ENCODE data around the gene ATL2.
"Not testable (repeated sequence)": the region's sequence is repeated elsewhere in the genome, so short reads cannot be mapped to it uniquely, and the experiment has no call there.

ATL2 gene

GRCh38 chr2:38279201-38279600, 97.9 kb downstream of the ATL2 start:
- no peaks in the 10 kb centered on the region for H3K36me3 ChIP-seq (replicated peaks; ENCODE audit: low read depth, low read length)
- H3K27me3 ChIP-seq (ENCODE audit: low read depth, low read length): no peaks in the 10 kb centered on the region
- H2AFZ ChIP-seq (ENCODE audit: low read depth, low read length): no peak overlapping the region
- H3K27ac ChIP-seq (ENCODE audit: low read length): no peak overlapping the region
- H3K4me1 ChIP-seq (ENCODE audit: low read length): peaks cover 10% of the 10 kb centered on the region
- no peak overlapping the region for H3K4me2 ChIP-seq (ENCODE audit: low read length)
- no peaks in the 10 kb centered on the region for H3K79me2 ChIP-seq (ENCODE audit: low read length)
- no peak overlapping the region for H3K4me3 ChIP-seq (ENCODE audit: low read length)
- H3K9ac ChIP-seq (ENCODE audit: low read length): no peak overlapping the region
- TF ChIP-seq CTCF (IDR thresholded peaks at IDR 0.05; ENCODE audit: low read depth, low read length) (no peak), EZH2phosphoT487 (IDR thresholded peaks at IDR 0.05; ENCODE audit: low read depth) (no peak)
- H4K20me1 ChIP-seq (ENCODE audit: insufficient read depth, low read length): no peaks in the 10 kb centered on the region
- 0 out of 2 replicates have a peak, but pooled peaks cover 6% of the 10 kb centered on the region for H3K9me3 ChIP-seq (ENCODE audit: insufficient read depth, low read length)

GRCh38 chr2:38278117-38278438, 99.0 kb downstream of the ATL2 start:
- H3K36me3 ChIP-seq (replicated peaks; ENCODE audit: low read depth, low read length); H4K20me1 ChIP-seq (ENCODE audit: insufficient read depth, low read length); H3K79me2 ChIP-seq (ENCODE audit: low read length); H3K9ac ChIP-seq (ENCODE audit: low read length); H3K4me1 ChIP-seq (ENCODE audit: low read length); H3K27ac ChIP-seq (ENCODE audit: low read length); H3K4me2 ChIP-seq (ENCODE audit: low read length); H3K27me3 ChIP-seq (ENCODE audit: low read depth, low read length); H3K9me3 ChIP-seq (ENCODE audit: insufficient read depth, low read length); H3K4me3 ChIP-seq (ENCODE audit: low read length): not testable (repeated sequence)
- H2AFZ ChIP-seq (ENCODE audit: low read depth, low read length): peak overlapping the region; percentile 43; the same call in 1 of the 2 replicates

GRCh38 chr2:38277245-38278116, 99.6 kb downstream of the ATL2 start:
- Histone ChIP-seq H3K9me3 (ENCODE audit: insufficient read depth, low read length) (0 out of 2 replicates have a peak, but pooled peaks cover 6% of the 10 kb centered on the region), H3K4me2 (ENCODE audit: low read length) (no peak overlapping the region), H3K9ac (ENCODE audit: low read length) (no peak overlapping the region), H3K27ac (ENCODE audit: low read length) (no peak overlapping the region), H3K4me3 (ENCODE audit: low read length) (no peak overlapping the region), H4K20me1 (ENCODE audit: insufficient read depth, low read length) (no peaks in the 10 kb centered on the region), H3K4me1 (ENCODE audit: low read length) (peaks cover 10% of the 10 kb centered on the region), H2AFZ (ENCODE audit: low read depth, low read length) (peak overlapping the region; percentile 43), H3K79me2 (ENCODE audit: low read length) (no peaks in the 10 kb centered on the region), H3K36me3 (replicated peaks; ENCODE audit: low read depth, low read length) (no peaks in the 10 kb centered on the region), H3K27me3 (ENCODE audit: low read depth, low read length) (no peaks in the 10 kb centered on the region)
- TF ChIP-seq EZH2phosphoT487 (IDR thresholded peaks at IDR 0.05; ENCODE audit: low read depth) (no peak), CTCF (IDR thresholded peaks at IDR 0.05; ENCODE audit: low read depth, low read length) (no peak)

- Histone ChIP-seq H4K20me1 (ENCODE audit: insufficient read depth, low read length) (no peaks in the 10 kb centered on the region), H3K27ac (ENCODE audit: low read length) (no peak overlapping the region), H3K9me3 (ENCODE audit: insufficient read depth, low read length) (0 out of 2 replicates have a peak, but pooled peaks cover 6% of the 10 kb centered on the region), H3K4me1 (ENCODE audit: low read length) (peaks cover 10% of the 10 kb centered on the region), H3K36me3 (replicated peaks; ENCODE audit: low read depth, low read length) (no peaks in the 10 kb centered on the region), H3K4me3 (ENCODE audit: low read length) (no peak overlapping the region), H3K79me2 (ENCODE audit: low read length) (no peaks in the 10 kb centered on the region), H3K4me2 (ENCODE audit: low read length) (peak overlapping the region; percentile 17; the same call in 1 of the 2 replicates), H2AFZ (ENCODE audit: low read depth, low read length) (no peak overlapping the region), H3K9ac (ENCODE audit: low read length) (no peak overlapping the region), H3K27me3 (ENCODE audit: low read depth, low read length) (no peaks in the 10 kb centered on the region)
- TF ChIP-seq CTCF (IDR thresholded peaks at IDR 0.05; ENCODE audit: low read depth, low read length) (peak; percentile 75), EZH2phosphoT487 (IDR thresholded peaks at IDR 0.05; ENCODE audit: low read depth) (no peak)
Measured at GRCh38 chr2:38274286-38275276, 102.5 kb downstream of the ATL2 start.
